GM12878 (cell line): ENCODE data around the gene DPP6. TPM values are rescaled to one million over a fixed set of nuclear protein-coding genes. Genes with fewer than 3 reads are reported as not detected.

Source experiments
- EGR1 ChIP-seq, 2 experiments: IDR thresholded peaks; 1 replicate in 1 of 2; 2 replicates in 1 of 2; pipeline ENCODE4 v1.6.1; 2011 to 2012; ENCODE audit warnings: low read depth in 2 of 2, low read length in 2 of 2, borderline replicate concordance in 1 of 2, mild to moderate bottlenecking in 1 of 2, moderate library complexity in 1 of 2
- ETV6 ChIP-seq, 2 experiments: fragments of 450-650 bp in 1 of 2; IDR thresholded peaks in 1 of 2; conservative IDR thresholded peaks in 1 of 2; 2 replicates each; pipeline ENCODE4 v1.6.1; 2014; ENCODE audit warnings: antibody characterized with exemption in 1 of 2, borderline replicate concordance in 1 of 2, low read depth in 1 of 2, mild to moderate bottlenecking in 1 of 2, moderate library complexity in 1 of 2
- GATAD2B ChIP-seq: fragments of 450-650 bp; conservative IDR thresholded peaks from 2 replicates; pipeline ENCODE4 v1.6.1; 2017; ENCODE audit warnings: low read depth, mild to moderate bottlenecking, moderate library complexity
- JUND ChIP-seq: IDR thresholded peaks from 2 replicates; pipeline ENCODE4 v1.6.1; 2012; ENCODE audit warnings: low read depth, mild to moderate bottlenecking, low read length, improper control_type of control experiment, moderate library complexity
- NKRF ChIP-seq: fragments of 450-650 bp; conservative IDR thresholded peaks from 2 replicates; pipeline ENCODE4 v1.6.1; 2017; ENCODE audit warnings: mild to moderate bottlenecking, moderate library complexity
- POU2F2 ChIP-seq: IDR thresholded peaks from 3 replicates; pipeline ENCODE4 v1.6.1; 2011; ENCODE audit warnings: low read depth, mild to moderate bottlenecking, low read length, borderline replicate concordance
- TCF12 ChIP-seq: IDR thresholded peaks from 2 replicates; pipeline ENCODE4 v1.6.1; 2011; ENCODE audit warnings: low read depth, mild to moderate bottlenecking, low read length
- TCF7 ChIP-seq: IDR thresholded peaks from 2 replicates; pipeline ENCODE4 v1.6.1; 2014; ENCODE audit warnings: antibody characterized with exemption, borderline replicate concordance
- WRNIP1 ChIP-seq: IDR thresholded peaks from 2 replicates; pipeline ENCODE4 v1.6.1; 2011; ENCODE audit warnings: low read depth, low read length, improper control_type of control experiment, borderline replicate concordance
- ZBTB11 ChIP-seq: fragments of 450-650 bp; formaldehyde crosslinking; IDR thresholded peaks from 2 replicates; pipeline ENCODE4 v1.5.0; 2022; ENCODE audit warnings: mild to moderate bottlenecking, missing genetic modification characterization
- ZNF24 ChIP-seq: fragments of 450-650 bp; IDR thresholded peaks from 2 replicates; pipeline ENCODE4 v1.6.1; 2017; ENCODE audit warnings: antibody characterized with exemption, mild to moderate bottlenecking
- polyA plus RNA-seq, 11 experiments: library from polyadenylated mRNA; depleted of rRNA in 4 of 11; unstranded in 6 of 11; stranded (reverse) in 5 of 11; fragments of >200 nt; fragmentation: Nextera tagmentation in 4 of 11; fragmentation: Illumina TruSeq in 1 of 11; extraction: Ambion mirVana in 4 of 11; extraction: Trizol in 1 of 11; gene quantifications; 1 replicate in 1 of 11; 2 replicates in 10 of 11; pipeline versions ENCODE4 v1.2.1 to v1.2.3, GENCODE V29; 2011 to 2016; ENCODE audit warnings: inconsistent platforms in 2 of 11, missing spikeins in 2 of 11, low read depth in 1 of 11
- total RNA-seq, 4 experiments: library from RNA; depleted of rRNA in 3 of 4; stranded (reverse); fragments of >200 nt in 3 of 4; fragmentation: Illumina TruSeq in 1 of 4; extraction: Trizol in 1 of 4; gene quantifications; 2 replicates each; pipeline versions ENCODE4 v1.2.1 to v1.2.3, GENCODE V29; 2013 to 2021
- TF ChIP-seq, protein P1 (sequence below): fragments of 450-650 bp; IDR thresholded peaks from 2 replicates; pipeline ENCODE4 v1.6.1; 2018; ENCODE audit warnings: borderline replicate concordance, mild to moderate bottlenecking; ENCODE audit not compliant: partially characterized antibody
- TF ChIP-seq, protein P2 (sequence below): IDR thresholded peaks from 2 replicates; pipeline ENCODE4 v1.6.1; 2012; ENCODE audit warnings: low read depth, low read length, improper control_type of control experiment
- TF ChIP-seq, protein P3 (sequence below): fragments of 450-650 bp; formaldehyde crosslinking; IDR thresholded peaks from 2 replicates; pipeline ENCODE4 v1.4.0; 2022; ENCODE audit warnings: mild to moderate bottlenecking, moderate library complexity
- TF ChIP-seq, protein P4 (sequence below): fragments of 150-350 bp; IDR thresholded peaks from 2 replicates; pipeline ENCODE4 v1.6.1; 2014; ENCODE audit warnings: mild to moderate bottlenecking, low read depth, low read length

The DPP6 gene
- total and polyA plus RNA-seq, 10 of the 15 experiments (the other 5 are each of a cell fraction or from before 2014, with no cell fraction given), result not detected

DNA sequence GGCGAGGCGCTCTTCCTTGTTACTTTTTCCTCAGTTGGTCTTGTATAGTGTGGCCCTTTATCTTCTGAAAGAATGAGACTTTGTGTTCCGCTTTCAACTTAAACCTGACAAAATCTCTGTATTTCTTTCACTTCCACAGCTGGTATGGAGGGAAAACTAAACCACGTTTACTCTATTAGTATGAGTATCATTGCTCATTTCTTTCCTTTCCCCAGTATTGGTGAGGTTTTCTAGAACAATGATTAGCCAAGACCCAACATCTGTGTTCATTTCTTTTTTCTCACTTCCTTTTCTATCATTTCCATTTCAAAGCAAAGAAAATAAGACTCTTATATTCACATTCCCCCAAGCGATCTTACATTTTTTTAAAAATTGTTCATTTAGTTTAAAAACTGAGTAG lies 785.4 kb downstream of the DPP6 start (continued):
- no peak; a peak in 1 of 4 replicates for TF ChIP-seq ETV6 (conservative IDR thresholded peaks at IDR 0.05 in 1 of 2, IDR thresholded peaks at IDR 0.05 in 1 of 2; ENCODE audit: borderline replicate concordance in 1 of 2, low read depth in 1 of 2)
- TF ChIP-seq ZBTB11, result no peak
- TF ChIP-seq JUND, result 0 out of 2 replicates have a peak, but pooled peaks have one; percentile 13
- TF ChIP-seq TCF7, result no peak
- TF ChIP-seq, protein P1, sequence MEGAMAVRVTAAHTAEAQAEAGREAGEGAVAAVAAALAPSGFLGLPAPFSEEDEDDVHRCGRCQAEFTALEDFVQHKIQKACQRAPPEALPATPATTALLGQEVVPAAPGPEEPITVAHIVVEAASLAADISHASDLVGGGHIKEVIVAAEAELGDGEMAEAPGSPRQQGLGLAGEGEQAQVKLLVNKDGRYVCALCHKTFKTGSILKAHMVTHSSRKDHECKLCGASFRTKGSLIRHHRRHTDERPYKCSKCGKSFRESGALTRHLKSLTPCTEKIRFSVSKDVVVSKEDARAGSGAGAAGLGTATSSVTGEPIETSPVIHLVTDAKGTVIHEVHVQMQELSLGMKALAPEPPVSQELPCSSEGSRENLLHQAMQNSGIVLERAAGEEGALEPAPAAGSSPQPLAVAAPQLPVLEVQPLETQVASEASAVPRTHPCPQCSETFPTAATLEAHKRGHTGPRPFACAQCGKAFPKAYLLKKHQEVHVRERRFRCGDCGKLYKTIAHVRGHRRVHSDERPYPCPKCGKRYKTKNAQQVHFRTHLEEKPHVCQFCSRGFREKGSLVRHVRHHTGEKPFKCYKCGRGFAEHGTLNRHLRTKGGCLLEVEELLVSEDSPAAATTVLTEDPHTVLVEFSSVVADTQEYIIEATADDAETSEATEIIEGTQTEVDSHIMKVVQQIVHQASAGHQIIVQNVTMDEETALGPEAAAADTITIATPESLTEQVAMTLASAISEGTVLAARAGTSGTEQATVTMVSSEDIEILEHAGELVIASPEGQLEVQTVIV, result no peak
- TF ChIP-seq GATAD2B, result no peak
- TF ChIP-seq POU2F2, result no peak
- TF ChIP-seq ZNF24, result peak; percentile 79
- TF ChIP-seq, protein P2, sequence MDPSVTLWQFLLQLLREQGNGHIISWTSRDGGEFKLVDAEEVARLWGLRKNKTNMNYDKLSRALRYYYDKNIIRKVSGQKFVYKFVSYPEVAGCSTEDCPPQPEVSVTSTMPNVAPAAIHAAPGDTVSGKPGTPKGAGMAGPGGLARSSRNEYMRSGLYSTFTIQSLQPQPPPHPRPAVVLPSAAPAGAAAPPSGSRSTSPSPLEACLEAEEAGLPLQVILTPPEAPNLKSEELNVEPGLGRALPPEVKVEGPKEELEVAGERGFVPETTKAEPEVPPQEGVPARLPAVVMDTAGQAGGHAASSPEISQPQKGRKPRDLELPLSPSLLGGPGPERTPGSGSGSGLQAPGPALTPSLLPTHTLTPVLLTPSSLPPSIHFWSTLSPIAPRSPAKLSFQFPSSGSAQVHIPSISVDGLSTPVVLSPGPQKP, result no peak
- TF ChIP-seq TCF12, result peak; percentile 46; the same call in 1 of the 2 replicates
- no peak for TF ChIP-seq WRNIP1
- TF ChIP-seq EGR1 (IDR thresholded peaks at IDR 0.05; ENCODE audit: borderline replicate concordance in 1 of 2, low read depth in 2 of 2, low read length in 2 of 2), result no peak
- TF ChIP-seq, protein P3, sequence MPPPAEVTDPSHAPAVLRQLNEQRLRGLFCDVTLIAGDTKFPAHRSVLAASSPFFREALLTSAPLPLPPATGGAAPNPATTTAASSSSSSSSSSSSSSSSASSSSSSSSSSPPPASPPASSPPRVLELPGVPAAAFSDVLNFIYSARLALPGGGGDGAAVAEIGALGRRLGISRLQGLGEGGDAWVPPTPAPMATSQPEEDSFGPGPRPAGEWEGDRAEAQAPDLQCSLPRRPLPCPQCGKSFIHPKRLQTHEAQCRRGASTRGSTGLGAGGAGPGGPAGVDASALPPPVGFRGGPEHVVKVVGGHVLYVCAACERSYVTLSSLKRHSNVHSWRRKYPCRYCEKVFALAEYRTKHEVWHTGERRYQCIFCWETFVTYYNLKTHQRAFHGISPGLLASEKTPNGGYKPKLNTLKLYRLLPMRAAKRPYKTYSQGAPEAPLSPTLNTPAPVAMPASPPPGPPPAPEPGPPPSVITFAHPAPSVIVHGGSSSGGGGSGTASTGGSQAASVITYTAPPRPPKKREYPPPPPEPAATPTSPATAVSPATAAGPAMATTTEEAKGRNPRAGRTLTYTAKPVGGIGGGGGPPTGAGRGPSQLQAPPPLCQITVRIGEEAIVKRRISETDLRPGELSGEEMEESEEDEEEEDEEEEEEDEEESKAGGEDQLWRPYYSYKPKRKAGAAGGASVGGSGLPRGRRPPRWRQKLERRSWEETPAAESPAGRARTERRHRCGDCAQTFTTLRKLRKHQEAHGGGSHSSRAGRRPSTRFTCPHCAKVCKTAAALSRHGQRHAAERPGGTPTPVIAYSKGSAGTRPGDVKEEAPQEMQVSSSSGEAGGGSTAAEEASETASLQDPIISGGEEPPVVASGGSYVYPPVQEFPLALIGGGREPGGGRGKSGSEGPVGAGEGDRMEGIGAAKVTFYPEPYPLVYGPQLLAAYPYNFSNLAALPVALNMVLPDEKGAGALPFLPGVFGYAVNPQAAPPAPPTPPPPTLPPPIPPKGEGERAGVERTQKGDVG (CRISPR knock-in tag), result no peak
- TF ChIP-seq, protein P4, sequence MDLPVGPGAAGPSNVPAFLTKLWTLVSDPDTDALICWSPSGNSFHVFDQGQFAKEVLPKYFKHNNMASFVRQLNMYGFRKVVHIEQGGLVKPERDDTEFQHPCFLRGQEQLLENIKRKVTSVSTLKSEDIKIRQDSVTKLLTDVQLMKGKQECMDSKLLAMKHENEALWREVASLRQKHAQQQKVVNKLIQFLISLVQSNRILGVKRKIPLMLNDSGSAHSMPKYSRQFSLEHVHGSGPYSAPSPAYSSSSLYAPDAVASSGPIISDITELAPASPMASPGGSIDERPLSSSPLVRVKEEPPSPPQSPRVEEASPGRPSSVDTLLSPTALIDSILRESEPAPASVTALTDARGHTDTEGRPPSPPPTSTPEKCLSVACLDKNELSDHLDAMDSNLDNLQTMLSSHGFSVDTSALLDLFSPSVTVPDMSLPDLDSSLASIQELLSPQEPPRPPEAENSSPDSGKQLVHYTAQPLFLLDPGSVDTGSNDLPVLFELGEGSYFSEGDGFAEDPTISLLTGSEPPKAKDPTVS, result no peak
- TF ChIP-seq NKRF, result no peak
